ENCODE results near the gene KLF6. TPM values are rescaled to one million over a fixed set of nuclear protein-coding genes. Genes with fewer than 3 reads are reported as not detected.

KLF6 gene
- total RNA-seq, 1 experiment from 2014 or later: 27.9 TPM

DNA sequence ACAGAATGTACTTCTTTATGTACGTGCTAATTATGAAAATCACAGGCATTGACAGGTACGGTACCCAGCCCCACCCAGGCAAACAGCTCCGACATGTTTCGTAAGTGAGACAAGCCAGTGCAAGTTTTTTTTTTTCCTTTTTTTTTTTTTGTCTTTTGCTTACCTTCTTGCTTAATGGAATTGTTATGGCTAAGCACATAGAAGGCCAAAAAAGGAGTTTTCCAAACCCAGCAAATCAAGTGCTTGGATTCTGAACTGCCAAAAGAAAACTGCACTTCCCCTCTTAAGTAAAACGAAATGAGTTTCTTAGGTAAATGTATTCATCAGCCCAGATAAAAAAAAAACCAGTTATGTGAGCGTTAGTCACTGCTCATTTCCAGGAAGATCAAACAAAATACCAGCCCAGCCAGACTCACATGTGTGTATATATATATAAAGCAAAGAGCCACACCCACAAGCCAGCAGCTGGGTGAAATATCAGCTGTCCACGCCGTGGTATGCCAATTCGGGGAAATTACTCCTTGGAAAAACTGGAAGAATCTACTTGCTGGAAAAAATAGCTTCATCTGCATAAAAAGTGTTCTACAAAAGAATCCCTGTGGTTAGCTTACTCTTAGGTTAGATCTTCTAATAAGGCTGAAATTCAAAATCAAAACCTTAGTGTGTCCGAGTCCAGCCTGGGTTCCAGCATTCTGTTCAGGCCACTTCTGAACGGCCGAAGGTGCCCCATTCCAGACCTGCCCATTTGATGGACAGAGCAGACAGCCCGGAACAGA, 8.0 kb downstream of the KLF6 start:
- ChIA-PET CTCF (interaction anchor here (0.7 to 1.3 kb wide), 2 partner anchors 13 to 42 kb away, joined by 3 read pairs; no protein-coding TSS in a partner anchor), POLR2A (interaction anchor here (0.7 to 2.9 kb wide), 2 partner anchors 8 to 1483 kb away, joined by 7 to 23 read pairs; partner anchors contain the start of gene KLF6)
- no peaks in the 10 kb centered on the region for H3K9me3 Mint-ChIP-seq
- no peak for DNase-seq (ENCODE audit: low spot score)
- H3K36me3 Mint-ChIP-seq: peaks cover 54% of the 10 kb centered on the region
- no peak for ATAC-seq
- H3K4me1 Mint-ChIP-seq: peaks cover 39% of the 10 kb centered on the region
- H3K27ac Mint-ChIP-seq: peak overlapping the region; percentile 68
- no peak overlapping the region for H3K4me3 Mint-ChIP-seq
- H3K27me3 Mint-ChIP-seq (ENCODE audit: low read depth): no peaks in the 10 kb centered on the region
- TF ChIP-seq KAT7 (CRISPR knock-in tag; IDR thresholded peaks at IDR 0.05; ENCODE audit: borderline replicate concordance): no peak
- TF ChIP-seq SOX15 (CRISPR knock-in tag; IDR thresholded peaks at IDR 0.05): no peak
- no peak for TF ChIP-seq NFATC4 (CRISPR knock-in tag; IDR thresholded peaks at IDR 0.05)
- TF ChIP-seq, protein P1, sequence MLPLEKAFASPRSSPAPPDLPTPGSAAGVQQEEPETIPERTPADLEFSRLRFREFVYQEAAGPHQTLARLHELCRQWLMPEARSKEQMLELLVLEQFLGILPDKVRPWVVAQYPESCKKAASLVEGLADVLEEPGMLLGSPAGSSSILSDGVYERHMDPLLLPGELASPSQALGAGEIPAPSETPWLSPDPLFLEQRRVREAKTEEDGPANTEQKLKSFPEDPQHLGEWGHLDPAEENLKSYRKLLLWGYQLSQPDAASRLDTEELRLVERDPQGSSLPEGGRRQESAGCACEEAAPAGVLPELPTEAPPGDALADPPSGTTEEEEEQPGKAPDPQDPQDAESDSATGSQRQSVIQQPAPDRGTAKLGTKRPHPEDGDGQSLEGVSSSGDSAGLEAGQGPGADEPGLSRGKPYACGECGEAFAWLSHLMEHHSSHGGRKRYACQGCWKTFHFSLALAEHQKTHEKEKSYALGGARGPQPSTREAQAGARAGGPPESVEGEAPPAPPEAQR (CRISPR knock-in tag; IDR thresholded peaks at IDR 0.05): no peak
- no peak for TF ChIP-seq ZNF263 (CRISPR knock-in tag; IDR thresholded peaks at IDR 0.05; ENCODE audit: low read depth)
- no peak for TF ChIP-seq ZNF423 (CRISPR knock-in tag; IDR thresholded peaks at IDR 0.05)
- TF ChIP-seq, protein P2, sequence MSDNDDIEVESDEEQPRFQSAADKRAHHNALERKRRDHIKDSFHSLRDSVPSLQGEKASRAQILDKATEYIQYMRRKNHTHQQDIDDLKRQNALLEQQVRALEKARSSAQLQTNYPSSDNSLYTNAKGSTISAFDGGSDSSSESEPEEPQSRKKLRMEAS (CRISPR knock-in tag; IDR thresholded peaks at IDR 0.05): no peak
- TF ChIP-seq ZNF138 (CRISPR knock-in tag; conservative IDR thresholded peaks at IDR 0.05): no peak
- TF ChIP-seq, protein P3, sequence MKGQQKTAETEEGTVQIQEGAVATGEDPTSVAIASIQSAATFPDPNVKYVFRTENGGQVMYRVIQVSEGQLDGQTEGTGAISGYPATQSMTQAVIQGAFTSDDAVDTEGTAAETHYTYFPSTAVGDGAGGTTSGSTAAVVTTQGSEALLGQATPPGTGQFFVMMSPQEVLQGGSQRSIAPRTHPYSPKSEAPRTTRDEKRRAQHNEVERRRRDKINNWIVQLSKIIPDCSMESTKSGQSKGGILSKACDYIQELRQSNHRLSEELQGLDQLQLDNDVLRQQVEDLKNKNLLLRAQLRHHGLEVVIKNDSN (CRISPR knock-in tag; IDR thresholded peaks at IDR 0.05): no peak
- no peak for TF ChIP-seq TEAD4 (CRISPR knock-in tag; IDR thresholded peaks at IDR 0.05)
- TF ChIP-seq JUN (CRISPR knock-in tag; IDR thresholded peaks at IDR 0.05): no peak
- no peak for TF ChIP-seq SMAD3 (CRISPR knock-in tag; IDR thresholded peaks at IDR 0.05; ENCODE audit: borderline replicate concordance)
- TF ChIP-seq, protein P4, sequence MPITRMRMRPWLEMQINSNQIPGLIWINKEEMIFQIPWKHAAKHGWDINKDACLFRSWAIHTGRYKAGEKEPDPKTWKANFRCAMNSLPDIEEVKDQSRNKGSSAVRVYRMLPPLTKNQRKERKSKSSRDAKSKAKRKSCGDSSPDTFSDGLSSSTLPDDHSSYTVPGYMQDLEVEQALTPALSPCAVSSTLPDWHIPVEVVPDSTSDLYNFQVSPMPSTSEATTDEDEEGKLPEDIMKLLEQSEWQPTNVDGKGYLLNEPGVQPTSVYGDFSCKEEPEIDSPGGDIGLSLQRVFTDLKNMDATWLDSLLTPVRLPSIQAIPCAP (CRISPR knock-in tag; IDR thresholded peaks at IDR 0.05): no peak
- TF ChIP-seq, protein P5, sequence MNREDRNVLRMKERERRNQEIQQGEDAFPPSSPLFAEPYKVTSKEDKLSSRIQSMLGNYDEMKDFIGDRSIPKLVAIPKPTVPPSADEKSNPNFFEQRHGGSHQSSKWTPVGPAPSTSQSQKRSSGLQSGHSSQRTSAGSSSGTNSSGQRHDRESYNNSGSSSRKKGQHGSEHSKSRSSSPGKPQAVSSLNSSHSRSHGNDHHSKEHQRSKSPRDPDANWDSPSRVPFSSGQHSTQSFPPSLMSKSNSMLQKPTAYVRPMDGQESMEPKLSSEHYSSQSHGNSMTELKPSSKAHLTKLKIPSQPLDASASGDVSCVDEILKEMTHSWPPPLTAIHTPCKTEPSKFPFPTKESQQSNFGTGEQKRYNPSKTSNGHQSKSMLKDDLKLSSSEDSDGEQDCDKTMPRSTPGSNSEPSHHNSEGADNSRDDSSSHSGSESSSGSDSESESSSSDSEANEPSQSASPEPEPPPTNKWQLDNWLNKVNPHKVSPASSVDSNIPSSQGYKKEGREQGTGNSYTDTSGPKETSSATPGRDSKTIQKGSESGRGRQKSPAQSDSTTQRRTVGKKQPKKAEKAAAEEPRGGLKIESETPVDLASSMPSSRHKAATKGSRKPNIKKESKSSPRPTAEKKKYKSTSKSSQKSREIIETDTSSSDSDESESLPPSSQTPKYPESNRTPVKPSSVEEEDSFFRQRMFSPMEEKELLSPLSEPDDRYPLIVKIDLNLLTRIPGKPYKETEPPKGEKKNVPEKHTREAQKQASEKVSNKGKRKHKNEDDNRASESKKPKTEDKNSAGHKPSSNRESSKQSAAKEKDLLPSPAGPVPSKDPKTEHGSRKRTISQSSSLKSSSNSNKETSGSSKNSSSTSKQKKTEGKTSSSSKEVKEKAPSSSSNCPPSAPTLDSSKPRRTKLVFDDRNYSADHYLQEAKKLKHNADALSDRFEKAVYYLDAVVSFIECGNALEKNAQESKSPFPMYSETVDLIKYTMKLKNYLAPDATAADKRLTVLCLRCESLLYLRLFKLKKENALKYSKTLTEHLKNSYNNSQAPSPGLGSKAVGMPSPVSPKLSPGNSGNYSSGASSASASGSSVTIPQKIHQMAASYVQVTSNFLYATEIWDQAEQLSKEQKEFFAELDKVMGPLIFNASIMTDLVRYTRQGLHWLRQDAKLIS (CRISPR knock-in tag; IDR thresholded peaks at IDR 0.05; ENCODE audit: borderline replicate concordance): no peak

DNA sequence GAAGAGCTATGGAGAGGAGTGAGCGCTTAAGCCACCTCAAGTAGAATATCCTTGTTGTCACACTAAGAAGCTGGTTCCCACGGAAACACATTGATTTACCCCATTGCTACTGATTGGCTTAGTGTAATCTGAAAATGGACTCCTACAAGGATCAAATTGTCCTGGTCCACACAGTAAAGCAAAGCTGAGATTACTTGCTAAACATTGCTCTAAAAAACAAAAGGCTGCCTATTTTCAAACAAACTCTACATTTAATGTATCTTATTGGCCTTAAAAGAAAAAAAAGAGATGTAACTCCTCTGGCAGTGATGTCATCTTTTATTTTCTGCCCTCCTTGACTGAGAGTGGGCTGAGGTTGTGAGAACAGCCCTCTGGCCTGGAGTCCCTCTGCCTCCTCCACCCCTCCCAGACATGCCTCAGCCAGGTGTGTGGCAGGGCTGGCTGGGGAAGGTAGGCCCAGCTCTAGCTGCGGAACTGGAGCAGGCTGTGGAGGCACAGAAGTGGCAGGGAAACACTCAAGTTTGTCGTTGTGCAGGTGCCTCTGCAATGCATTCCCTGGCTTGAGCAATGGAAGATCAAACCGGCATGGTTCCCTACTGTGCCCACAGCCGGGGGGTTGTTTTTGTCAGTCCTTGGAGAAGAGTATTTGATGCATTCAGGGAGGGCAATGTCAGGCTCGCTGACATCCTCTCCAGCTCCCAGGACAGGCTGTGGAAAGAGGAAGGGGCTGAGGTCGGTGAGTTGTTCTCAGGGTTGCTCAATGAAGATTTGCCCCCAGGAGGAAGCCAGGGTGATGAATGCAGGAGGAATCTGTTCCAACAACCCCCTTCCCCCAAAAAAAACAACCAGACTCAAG, 9.1 kb downstream of the KLF6 start:
- peak; percentile 63 for DNase-seq (ENCODE audit: low spot score)
- CTCF ChIA-PET: interaction anchor here (1.3 to 1.5 kb wide), 2 partner anchors 41 to 578 kb away, joined by 3 read pairs; no protein-coding TSS in a partner anchor

More for the DNA sequence above, 9.1 kb downstream of the KLF6 start:
- Mint-ChIP-seq H3K4me1 (peaks cover 32% of the 10 kb centered on the region), H3K27me3 (ENCODE audit: low read depth) (no peaks in the 10 kb centered on the region), H3K4me3 (0 out of 2 replicates have a peak overlapping the region, but pooled peaks have one; percentile 7), H3K36me3 (peaks cover 44% of the 10 kb centered on the region), H3K27ac (peak overlapping the region; percentile 95), H3K9me3 (no peaks in the 10 kb centered on the region)
- POLR2A ChIA-PET: interaction anchor here (0.8 to 2.9 kb wide), 2 partner anchors 9 to 14 kb away, joined by 3 to 23 read pairs; partner anchors contain the start of gene KLF6
- TF ChIP-seq MXD4 (CRISPR knock-in tag; IDR thresholded peaks at IDR 0.05; ENCODE audit: borderline replicate concordance) (no peak), ZNF423 (CRISPR knock-in tag; IDR thresholded peaks at IDR 0.05) (peak; percentile 62; the same call in 1 of the 2 replicates), GABPB1 (CRISPR knock-in tag; IDR thresholded peaks at IDR 0.05) (peak; percentile 35; the same call in 1 of the 2 replicates)
- peak; percentile 90 for ATAC-seq
